Nephron (organoid): ENCODE data around the gene GLOD4.
"Not testable (repeated sequence)": the region's sequence is repeated elsewhere in the genome, so short reads cannot be mapped to it uniquely, and the experiment has no call there.

ENCODE experiments used
- H3K27ac Mint-ChIP-seq, 3 experiments: 2 replicates each; pipeline ENCODE4 v1.8.0; 2020; ENCODE audit warnings: mixed read lengths in 3 of 3, mild to moderate bottlenecking in 2 of 3, moderate library complexity in 1 of 3
- H3K27me3 Mint-ChIP-seq: 2 replicates; pipeline ENCODE4 v1.8.0; 2021; ENCODE audit warnings: low read depth, mild to moderate bottlenecking, moderate library complexity, mixed read lengths
- H3K36me3 Mint-ChIP-seq: 2 replicates; pipeline ENCODE4 v1.8.0; 2020; ENCODE audit warnings: low read depth, mixed read lengths
- H3K4me1 Mint-ChIP-seq: 2 replicates; pipeline ENCODE4 v1.8.0; 2020; ENCODE audit warnings: mixed read lengths
- H3K4me3 Mint-ChIP-seq, 3 experiments: 2 replicates each; pipeline ENCODE4 v1.8.0; 2020; ENCODE audit warnings: mild to moderate bottlenecking in 3 of 3, mixed read lengths in 3 of 3, moderate library complexity in 2 of 3
- H3K9me3 Mint-ChIP-seq: 2 replicates; pipeline ENCODE4 v1.8.0; 2020; ENCODE audit warnings: mixed read lengths
- CTCF ChIP-seq, 3 experiments: fragments of 200-600 bp; sonication (generic); IDR thresholded peaks; one replicate each; pipeline ENCODE4 v1.5.0; 2021; ENCODE audit warnings: antibody characterized with exemption in 3 of 3; ENCODE audit not compliant: unreplicated experiment in 3 of 3

Gene GLOD4

GRCh38 chr17:781805-782731, at the start of gene GLOD4, which contains the start of gene MRM3:
TSS of gene GLOD4 (minus strand) at chr17:782280. CDS start at chr17:782255, 25 bp downstream.
TSS of gene MRM3 (plus strand) at chr17:782353. CDS start at chr17:782379, 26 bp downstream.
- Mint-ChIP-seq H3K36me3 (peaks cover 15% of the 10 kb centered on the region), H3K4me3 (peak within 1 kb of the TSS; percentile 99 to 100 (median 99)), H3K27me3 (no peaks in the 10 kb centered on the region), H3K27ac (peak within 1 kb of the TSS; percentile 86 to 96 (median 94)), H3K4me1 (peaks cover 23% of the 10 kb centered on the region), H3K9me3 (no peaks in the 10 kb centered on the region)
- peak in 1 of 3 experiments; percentile 38 for TF ChIP-seq CTCF (IDR thresholded peaks at IDR 0.05; ENCODE audit: unreplicated experiment in 3 of 3)

- H3K9me3 Mint-ChIP-seq = peaks cover 16% of the 10 kb centered on the region
- peaks cover 6% of the 10 kb centered on the region for H3K27me3 Mint-ChIP-seq
- peaks cover 23% of the 10 kb centered on the region for H3K36me3 Mint-ChIP-seq
- H3K27ac Mint-ChIP-seq = no peak overlapping the region
- peaks cover 12% of the 10 kb centered on the region for H3K4me1 Mint-ChIP-seq
- H3K4me3 Mint-ChIP-seq = no peak overlapping the region
- no peak for TF ChIP-seq CTCF (IDR thresholded peaks at IDR 0.05; ENCODE audit: unreplicated experiment in 3 of 3)
Measured at GRCh38 chr17:830950-831349, 48.9 kb upstream of the GLOD4 start.

- Mint-ChIP-seq H3K9me3 (peaks cover 16% of the 10 kb centered on the region), H3K4me3 (peak overlapping the region in 2 of 3 experiments; percentile 1 to 8), H3K27ac (peak overlapping the region; percentile 4 to 83 (median 66)), H3K27me3 (peaks cover 6% of the 10 kb centered on the region), H3K4me1 (peaks cover 9% of the 10 kb centered on the region), H3K36me3 (peaks cover 28% of the 10 kb centered on the region)
- TF ChIP-seq CTCF (IDR thresholded peaks at IDR 0.05; ENCODE audit: unreplicated experiment in 3 of 3) = no peak
Measured at GRCh38 chr17:830381-830780, 48.3 kb upstream of the GLOD4 start.

GRCh38 chr17:829614-830013, 47.5 kb upstream of the GLOD4 start:
- H3K4me3 Mint-ChIP-seq, H3K27me3 Mint-ChIP-seq, H3K4me1 Mint-ChIP-seq: not testable (repeated sequence)
- peaks cover 16% of the 10 kb centered on the region for H3K9me3 Mint-ChIP-seq
- H3K36me3 Mint-ChIP-seq = peaks cover 31% of the 10 kb centered on the region
- peak overlapping the region in 1 of 3 experiments; percentile 83 for H3K27ac Mint-ChIP-seq

GRCh38 chr17:828761-829160, 46.7 kb upstream of the GLOD4 start:
- Mint-ChIP-seq H3K36me3 (peaks cover 36% of the 10 kb centered on the region), H3K4me1 (peaks cover 5% of the 10 kb centered on the region), H3K27me3 (peaks cover 6% of the 10 kb centered on the region), H3K4me3 (no peak overlapping the region), H3K9me3 (peaks cover 16% of the 10 kb centered on the region), H3K27ac (no peak overlapping the region)
- TF ChIP-seq CTCF (IDR thresholded peaks at IDR 0.05; ENCODE audit: unreplicated experiment in 3 of 3) = no peak

- Mint-ChIP-seq H3K9me3 (peaks cover 6% of the 10 kb centered on the region), H3K36me3 (peaks cover 42% of the 10 kb centered on the region), H3K27me3 (no peaks in the 10 kb centered on the region), H3K4me3 (no peak overlapping the region), H3K4me1 (no peaks in the 10 kb centered on the region), H3K27ac (no peak overlapping the region)
- no peak for TF ChIP-seq CTCF (IDR thresholded peaks at IDR 0.05; ENCODE audit: unreplicated experiment in 3 of 3)
Measured at GRCh38 chr17:826778-827177, 44.7 kb upstream of the GLOD4 start.
